HG02970 (cell line): ENCODE results near the gene SBF1.

Experiments
- ATAC-seq: cut with Tn5 transposase; IDR thresholded peaks from one replicate; pipeline ENCODE4 v1.9.1; 2021; ENCODE audit warnings: mild to moderate bottlenecking, moderate library complexity, moderate number of reproducible peaks; ENCODE audit not compliant: unreplicated experiment, low FRiP score

SBF1 gene

DNA sequence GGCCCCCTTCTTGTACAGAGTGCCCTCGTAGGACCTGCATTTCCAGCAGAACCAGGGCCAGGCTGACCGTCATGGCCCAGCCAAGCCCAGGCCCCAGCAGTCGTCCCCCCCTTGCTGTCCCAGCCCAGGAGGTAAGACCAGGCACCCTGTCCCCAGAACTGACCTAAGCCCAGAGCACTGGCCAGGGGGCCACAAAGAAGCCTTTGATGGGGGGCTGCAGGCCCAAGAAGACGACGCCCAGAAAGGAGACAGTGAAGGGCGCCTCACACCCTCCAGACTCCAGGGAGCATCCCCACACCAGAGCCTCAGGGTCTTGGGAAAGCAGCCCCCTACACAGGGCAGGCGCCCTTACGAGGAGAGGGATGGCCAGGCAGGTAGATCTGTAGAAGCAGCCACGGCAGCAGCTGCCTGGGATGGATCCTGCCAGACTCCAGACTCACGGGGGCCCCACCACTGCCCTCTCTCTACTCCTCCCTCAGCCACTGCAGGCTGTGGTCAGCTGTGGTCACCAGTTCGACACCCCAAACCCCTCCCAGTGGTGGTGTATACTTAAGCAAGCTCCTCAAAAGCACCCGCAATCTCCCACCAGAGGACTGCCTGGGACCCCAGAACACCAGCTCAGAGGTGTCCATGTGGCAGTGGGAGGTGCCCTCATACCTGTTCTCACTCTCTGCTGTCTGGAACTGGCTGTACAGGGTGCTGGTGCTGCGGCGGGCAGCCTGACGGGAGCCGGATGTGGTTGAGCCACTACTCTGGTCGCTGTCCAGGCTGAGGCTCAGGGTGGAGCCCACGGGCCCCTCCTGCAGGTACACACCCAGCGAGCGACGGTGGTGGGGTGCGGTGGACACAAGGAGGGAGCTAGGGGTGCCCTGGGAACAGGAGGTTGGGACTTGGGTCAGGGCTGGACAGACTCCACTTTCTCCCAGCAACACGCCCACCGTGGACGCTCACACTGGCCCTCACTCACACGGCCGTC lies 27.0 kb downstream of the SBF1 start:
- ATAC-seq: no peak

DNA sequence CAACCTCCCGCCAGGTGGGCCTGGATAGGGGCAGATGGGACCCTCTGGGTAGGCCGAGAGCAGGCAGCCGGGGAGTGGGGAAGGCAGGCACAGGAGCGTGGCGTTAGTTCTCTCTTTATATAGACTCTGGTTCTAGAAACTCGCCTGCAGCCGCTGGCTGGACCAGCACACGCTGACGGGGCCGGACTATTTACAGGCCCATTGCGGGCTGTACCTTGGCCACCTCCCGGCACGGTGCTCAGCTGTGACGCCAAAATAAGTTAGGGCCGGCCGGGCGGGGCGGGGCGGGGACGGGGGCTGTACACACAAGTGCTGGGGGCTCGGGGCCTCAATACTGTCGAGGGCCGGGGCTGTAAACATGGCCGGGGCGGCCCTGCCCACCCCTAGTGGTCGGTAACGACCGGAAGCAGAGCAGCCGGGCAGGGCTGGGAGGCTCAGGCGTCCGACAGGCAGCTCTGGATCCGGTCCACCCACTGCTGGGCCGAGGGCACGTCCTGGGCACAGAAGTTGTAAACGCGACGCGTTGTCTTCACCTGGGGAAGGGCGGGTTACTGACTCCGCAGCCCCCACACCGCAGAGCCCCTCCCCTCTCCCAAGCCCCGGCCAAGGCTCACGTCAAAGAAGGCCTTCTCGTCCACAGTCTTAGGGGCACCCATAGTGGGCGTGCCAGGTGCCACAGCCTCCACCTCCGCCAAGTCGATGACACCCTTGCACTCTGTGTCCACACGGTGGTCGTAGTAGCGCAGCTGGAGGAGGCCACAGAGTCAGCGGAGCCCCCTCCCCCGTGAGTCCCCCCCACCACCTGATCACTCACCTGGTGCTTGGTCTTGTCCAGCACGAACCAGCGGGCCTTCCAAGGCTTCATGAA lies 27.9 kb downstream of the SBF1 start:
- ATAC-seq: no peak

DNA sequence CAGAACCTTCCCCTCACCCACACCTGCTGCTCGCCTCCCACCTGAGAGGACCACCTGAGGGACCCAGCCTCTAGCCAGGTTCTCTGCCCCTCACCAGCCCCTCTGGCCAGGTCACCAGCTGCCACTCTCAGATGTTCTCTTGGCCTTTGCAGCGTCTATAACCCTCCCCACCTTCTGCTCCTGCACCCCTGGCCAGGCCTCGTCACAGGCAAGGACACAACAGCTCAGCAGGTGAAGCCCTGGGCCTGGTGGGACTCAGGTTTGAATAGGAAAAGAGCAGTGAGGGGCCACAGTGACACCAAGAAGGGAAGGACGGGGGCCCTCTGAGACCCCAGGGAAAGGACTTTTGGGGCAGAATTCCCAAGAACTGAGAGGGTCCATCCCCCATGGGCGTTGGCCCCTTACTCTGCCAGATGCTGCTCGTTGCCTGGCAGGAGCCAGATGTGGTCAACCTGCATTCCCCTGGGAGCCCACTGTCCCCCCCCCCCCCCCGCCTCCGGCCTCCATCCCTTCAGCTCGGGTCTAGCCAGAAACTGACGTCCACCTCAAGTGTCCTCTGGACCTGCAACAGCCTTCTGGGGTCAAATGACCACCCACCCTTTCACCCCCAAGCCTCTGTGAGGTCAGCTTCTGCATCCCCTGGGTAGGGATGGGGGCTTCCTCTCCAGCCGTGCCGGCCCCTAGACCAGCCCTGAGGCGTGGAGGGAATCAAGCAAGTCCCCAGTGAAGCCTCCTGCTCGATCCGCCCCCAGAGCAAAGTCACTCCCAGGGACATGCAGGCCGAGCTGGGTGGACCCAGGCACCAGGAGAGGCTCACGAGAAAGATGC lies 28.7 kb downstream of the SBF1 start:
- ATAC-seq: no peak

DNA sequence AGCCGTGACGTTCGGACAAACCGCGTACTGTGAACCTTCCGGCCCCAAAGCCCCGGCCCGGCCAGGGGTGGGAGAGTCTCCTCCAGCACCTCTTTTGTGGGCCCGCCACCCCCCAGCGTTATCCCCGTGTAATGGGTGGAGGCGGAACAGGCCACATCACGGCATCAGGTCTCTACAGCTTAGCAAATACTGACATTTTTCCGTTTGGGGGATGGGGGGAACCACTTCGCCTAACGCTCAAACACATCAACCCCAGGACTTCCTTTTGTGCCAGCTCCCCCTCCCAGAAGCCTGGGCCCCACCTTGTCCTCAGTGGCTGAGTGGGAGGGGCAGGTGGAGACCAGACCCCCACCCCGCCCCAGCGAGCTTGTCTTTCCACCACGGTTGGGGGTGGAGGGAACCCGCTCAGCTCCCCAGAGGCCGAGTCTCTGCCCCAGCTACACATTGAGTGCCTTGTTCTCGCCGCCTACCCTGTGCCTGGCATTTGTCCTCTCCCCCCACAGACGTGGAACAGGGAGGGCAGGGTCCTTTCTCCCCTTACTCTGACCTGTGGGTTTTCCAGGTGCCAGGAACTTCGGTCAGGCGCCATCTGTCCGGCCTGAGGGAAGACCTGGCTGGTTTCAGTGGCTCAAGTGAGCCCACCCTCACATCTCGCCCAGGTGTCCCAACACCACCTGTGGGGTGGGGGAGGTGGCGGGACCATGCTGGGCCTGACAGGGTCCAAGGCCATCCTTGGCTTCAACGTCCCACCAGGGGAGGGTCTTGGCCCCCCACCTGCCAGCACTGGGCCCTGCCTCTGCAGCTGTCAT lies 29.6 kb downstream of the SBF1 start:
- no peak for ATAC-seq

GRCh38 chr22:50444663-50445062 lies 30.2 kb downstream of the SBF1 start:
- ATAC-seq: no peak

- ATAC-seq: no peak
Measured at GRCh38 chr22:50443801-50444625, 30.8 kb downstream of the SBF1 start.

DNA sequence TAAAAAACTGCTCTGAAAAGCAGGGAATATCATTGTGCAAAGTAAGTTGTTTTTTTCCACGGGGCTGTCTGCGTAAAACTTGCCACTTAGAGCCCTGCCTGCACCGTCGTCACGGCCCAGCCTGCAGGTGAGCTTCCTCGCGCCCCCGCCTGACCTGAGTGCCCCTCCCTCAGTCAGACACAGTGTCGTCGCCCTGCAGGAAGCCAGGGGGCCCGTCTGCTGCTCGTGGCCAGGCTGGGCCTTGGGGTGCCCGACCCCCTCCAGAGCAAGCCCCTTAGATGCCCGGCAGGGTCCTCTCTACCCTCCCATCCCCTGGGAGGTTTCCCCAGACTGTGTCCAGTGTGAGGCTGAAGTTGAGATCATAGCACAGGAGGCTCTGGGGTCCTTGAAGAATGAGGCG lies 31.6 kb downstream of the SBF1 start:
- no peak for ATAC-seq

- no peak for ATAC-seq
Measured at GRCh38 chr22:50441428-50441993, 33.3 kb downstream of the SBF1 start.

DNA sequence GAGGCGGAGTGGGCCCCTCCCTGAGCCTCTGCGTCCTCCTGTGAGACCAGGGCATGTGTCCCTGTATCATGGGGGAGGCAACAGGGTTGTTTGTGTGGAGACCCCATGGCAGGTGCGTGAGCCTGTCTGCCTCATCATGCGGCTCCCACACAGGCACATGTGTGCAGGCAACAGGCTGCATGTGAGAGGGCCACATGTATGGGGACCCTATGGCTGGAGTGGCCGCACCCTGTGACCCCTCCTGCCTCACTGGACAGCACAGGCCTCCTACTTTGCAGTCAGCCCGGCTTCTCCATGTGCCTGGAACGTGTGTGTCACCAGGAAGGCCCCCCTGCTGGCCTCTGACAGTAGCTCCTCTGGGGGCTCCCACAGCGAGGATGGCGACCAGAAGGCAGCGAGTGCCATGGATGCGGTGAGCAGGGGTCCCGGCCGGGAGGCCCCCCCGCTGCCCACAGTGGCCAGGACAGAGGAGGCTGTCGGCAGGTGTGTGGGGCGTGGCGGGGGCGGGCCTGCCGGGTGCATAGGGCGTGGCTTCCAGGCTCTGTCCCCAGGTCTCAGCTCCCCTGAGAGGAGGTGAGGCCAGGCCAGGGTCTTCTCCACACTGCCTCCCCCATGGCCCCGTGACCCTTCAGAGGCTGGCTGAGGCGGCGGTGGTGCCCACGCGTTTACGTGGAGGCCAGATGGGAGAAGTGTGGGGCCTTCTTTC lies 34.1 kb downstream of the SBF1 start:
- ATAC-seq: no peak

- ATAC-seq: no peak
Measured at GRCh38 chr22:50439871-50440331, 34.9 kb downstream of the SBF1 start.

DNA sequence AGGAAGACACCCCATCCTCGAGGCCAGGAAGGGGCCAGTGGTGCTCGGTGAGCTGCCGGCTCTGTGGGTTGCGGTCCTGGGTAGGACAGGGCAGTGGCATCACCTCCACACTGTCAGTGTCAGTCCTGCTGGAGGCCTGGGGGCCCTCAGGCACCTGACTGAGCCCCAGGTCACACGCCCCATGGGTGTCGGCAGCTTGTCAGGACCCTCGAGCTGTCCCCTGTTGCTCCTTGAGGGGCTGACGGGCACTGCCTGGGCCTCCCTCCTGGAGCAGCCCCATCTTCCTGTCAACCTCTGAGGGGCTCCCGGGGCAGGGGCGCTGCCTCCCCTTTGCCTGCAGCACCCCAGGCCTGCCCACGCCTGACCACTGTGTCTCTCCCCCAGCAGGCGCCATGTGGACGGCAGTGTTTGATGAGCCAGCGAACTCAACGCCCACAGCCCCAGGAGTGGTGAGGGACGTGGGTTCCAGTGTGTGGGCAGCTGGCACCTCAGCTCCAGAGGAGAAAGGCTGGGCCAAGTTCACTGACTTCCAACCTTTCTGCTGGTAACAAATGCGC lies 35.4 kb downstream of the SBF1 start:
- ATAC-seq: no peak

DNA sequence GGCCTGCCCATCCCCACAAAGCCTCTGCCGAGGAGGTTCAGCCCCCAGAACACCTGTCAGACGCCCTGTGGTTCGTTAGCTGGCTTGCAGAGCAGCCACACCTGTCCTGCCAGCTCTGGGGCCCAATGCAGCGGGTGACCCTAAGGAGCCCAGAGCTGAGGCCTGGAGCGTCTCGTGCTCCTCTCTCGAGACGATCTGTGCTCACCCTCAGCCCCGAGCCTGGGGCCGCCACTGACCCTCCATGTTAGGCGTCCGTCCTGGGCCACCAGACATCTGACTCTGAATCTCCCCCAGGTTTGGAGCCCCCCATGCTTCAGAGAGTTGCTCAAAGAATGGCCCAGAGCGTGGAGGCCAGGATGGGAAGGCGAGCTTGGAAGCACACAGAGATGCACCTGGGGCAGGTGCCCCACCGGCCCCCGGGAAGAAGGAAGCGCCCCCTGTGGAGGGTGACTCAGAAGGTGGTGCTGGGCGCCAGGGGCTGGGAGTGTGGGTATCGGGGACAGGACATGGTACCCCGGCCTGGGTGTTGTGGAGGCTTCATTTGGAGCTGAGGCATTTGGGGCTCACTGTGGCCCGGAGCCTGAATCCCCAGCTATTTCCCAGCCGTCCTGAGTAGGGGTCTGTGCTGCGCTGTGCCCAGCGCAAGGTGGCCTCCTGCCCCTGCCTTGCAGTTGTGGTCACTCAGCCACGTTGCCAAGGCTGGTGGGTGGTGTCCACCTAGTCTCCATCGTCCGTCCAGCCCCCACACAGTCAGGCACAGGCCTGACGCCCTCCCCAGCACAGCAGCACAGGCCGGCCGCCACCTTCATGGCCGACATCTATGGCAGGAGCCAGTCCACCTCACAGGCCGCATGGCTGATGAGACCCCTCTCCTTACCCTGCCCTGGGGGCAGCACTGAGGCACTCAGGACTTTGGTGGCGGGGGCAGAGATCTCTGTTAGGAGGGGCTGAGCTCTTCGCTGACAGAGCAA lies 36.2 kb downstream of the SBF1 start:
- ATAC-seq: no peak

- no peak for ATAC-seq
Measured at GRCh38 chr22:50437511-50438304, 37.1 kb downstream of the SBF1 start.

DNA sequence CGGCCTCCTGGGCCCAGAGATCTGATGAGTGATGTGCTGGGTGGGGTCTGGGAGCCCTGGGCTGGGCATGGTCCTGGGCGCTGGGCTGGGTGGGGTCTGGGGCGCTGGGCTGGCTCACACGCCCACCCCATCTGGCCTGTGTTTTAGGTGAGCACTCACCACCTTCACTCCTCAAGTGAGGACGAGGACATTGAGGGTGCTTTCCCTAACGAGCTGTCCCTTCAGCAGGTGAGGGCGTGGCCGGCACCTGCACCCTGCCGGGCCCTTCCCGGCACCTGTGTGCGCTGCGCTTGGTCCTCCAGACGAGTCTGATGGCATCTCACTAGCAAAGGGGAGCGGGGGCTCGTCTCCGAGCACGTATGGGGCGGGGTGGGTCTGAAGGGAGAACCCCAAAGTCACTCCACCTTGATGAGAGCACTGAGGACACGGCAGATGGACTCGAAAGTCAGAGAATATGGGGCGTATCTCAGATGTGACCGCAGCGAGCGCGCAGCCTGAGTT lies 37.9 kb downstream of the SBF1 start:
- no peak for ATAC-seq
